Calu3 (cell line): ENCODE results near the gene FOXO4. TPM values are rescaled to one million over a fixed set of nuclear protein-coding genes. Genes with fewer than 3 reads are reported as not detected.

ENCODE experiments used
- BruUV-seq: library from RNA; stranded (reverse); fragments of 400-500 nt; replicated peaks from 2 replicates; lab custom pipeline; 2021; lab: Mats Ljungman, UMichigan
- CTCF ChIA-PET: fragments of 300-600 bp; sonication (Branson Sonifier 250); formaldehyde crosslinking; loops from one replicate; lab custom pipeline; 2022; ENCODE audit warnings: antibody characterized with exemption; lab: Charles Lee
- DNase-seq: peaks from one replicate; pipeline ENCODE4 v3.0.0; 2022
- H3K27ac Mint-ChIP-seq: one replicate; pipeline ENCODE4 v1.8.0; 2022; ENCODE audit warnings: mixed read lengths; ENCODE audit not compliant: unreplicated experiment
- H3K27me3 Mint-ChIP-seq: one replicate; pipeline ENCODE4 v1.8.0; 2022; ENCODE audit warnings: mixed read lengths; ENCODE audit not compliant: unreplicated experiment
- H3K36me3 Mint-ChIP-seq: one replicate; pipeline ENCODE4 v1.8.0; 2022; ENCODE audit warnings: mild to moderate bottlenecking, moderate library complexity, mixed read lengths; ENCODE audit not compliant: insufficient read depth, unreplicated experiment
- H3K4me1 Mint-ChIP-seq: one replicate; pipeline ENCODE4 v1.8.0; 2022; ENCODE audit warnings: mild to moderate bottlenecking, low read depth, mixed read lengths; ENCODE audit not compliant: unreplicated experiment
- H3K4me3 Mint-ChIP-seq: one replicate; pipeline ENCODE4 v1.8.0; 2022; ENCODE audit warnings: mild to moderate bottlenecking, low read depth, moderate library complexity, mixed read lengths; ENCODE audit not compliant: unreplicated experiment
- H3K9me3 Mint-ChIP-seq: one replicate; pipeline ENCODE4 v1.8.0; 2022; ENCODE audit warnings: low read depth, mixed read lengths; ENCODE audit not compliant: unreplicated experiment
- intact Hi-C: fragments of 100-400 bp; cut with micrococcal nuclease; formaldehyde crosslinking; loops from one replicate; pipeline ENCODE4 v1.10.0; 2022; ENCODE audit not compliant: unreplicated experiment
- total RNA-seq: library from RNA; stranded (reverse); gene quantifications from 2 replicates; pipeline ENCODE4 v1.2.3, GENCODE V29; 2022
- TF ChIP-seq, protein P1 (sequence below): fragments of 200-600 bp; IDR thresholded peaks from one replicate; pipeline ENCODE4 v1.8.0; 2022; ENCODE audit warnings: antibody characterized with exemption; ENCODE audit not compliant: unreplicated experiment

The FOXO4 gene
- total RNA-seq, 1 experiment from 2014 or later = 9.8 TPM

DNA sequence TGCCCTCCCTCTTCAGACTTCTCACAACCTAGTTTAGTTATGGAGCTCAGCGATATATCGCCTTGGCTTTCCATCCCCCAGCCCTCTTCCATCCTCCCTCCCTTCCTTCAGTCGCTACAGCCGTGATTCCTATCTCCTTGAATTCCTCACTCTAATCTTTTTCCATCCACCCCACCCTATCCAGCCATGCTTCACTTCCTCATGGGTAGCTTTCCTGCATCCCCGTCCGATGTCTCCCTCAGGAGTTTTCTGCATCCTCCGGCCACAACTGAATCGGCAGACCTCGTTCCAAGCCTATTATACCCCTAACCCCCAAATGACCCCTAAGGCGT, 28.0 kb upstream of the FOXO4 start:
- H3K27me3 Mint-ChIP-seq = peaks cover 10% of the 10 kb centered on the region
- H3K4me1 Mint-ChIP-seq = peaks cover 10% of the 10 kb centered on the region
- no peaks in the 10 kb centered on the region for H3K9me3 Mint-ChIP-seq
- H3K4me3 Mint-ChIP-seq = peak overlapping the region; percentile 85
- DNase-seq = no peak
- peaks cover 18% of the 10 kb centered on the region for H3K36me3 Mint-ChIP-seq
- CTCF ChIA-PET = interaction anchor here (0.6 kb wide), 1 partner anchor 42 kb away, joined by 3 read pairs; no protein-coding TSS in a partner anchor
- BruUV-seq = no TSS peak
- intact Hi-C loops = no loop called here
- TF ChIP-seq, protein P1, sequence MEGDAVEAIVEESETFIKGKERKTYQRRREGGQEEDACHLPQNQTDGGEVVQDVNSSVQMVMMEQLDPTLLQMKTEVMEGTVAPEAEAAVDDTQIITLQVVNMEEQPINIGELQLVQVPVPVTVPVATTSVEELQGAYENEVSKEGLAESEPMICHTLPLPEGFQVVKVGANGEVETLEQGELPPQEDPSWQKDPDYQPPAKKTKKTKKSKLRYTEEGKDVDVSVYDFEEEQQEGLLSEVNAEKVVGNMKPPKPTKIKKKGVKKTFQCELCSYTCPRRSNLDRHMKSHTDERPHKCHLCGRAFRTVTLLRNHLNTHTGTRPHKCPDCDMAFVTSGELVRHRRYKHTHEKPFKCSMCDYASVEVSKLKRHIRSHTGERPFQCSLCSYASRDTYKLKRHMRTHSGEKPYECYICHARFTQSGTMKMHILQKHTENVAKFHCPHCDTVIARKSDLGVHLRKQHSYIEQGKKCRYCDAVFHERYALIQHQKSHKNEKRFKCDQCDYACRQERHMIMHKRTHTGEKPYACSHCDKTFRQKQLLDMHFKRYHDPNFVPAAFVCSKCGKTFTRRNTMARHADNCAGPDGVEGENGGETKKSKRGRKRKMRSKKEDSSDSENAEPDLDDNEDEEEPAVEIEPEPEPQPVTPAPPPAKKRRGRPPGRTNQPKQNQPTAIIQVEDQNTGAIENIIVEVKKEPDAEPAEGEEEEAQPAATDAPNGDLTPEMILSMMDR = no peak
- peak overlapping the region; percentile 66 for H3K27ac Mint-ChIP-seq

GRCh38 chrX:71068044-71068918, 27.4 kb upstream of the FOXO4 start, which contains the start of gene SNX12:
Gene SNX12, minus strand, starts transcription at chrX:71068334. Its CDS starts 28 bp downstream, at chrX:71068306.
- CTCF ChIA-PET = interaction anchor here (0.6 kb wide), 1 partner anchor 43 kb away, joined by 3 read pairs; no protein-coding TSS in a partner anchor
- intact Hi-C loops = no loop called here
- peak; percentile 91 for DNase-seq
- TF ChIP-seq, protein P1 = no peak
- no TSS peak for BruUV-seq
- no peaks in the 10 kb centered on the region for H3K9me3 Mint-ChIP-seq
- peaks cover 13% of the 10 kb centered on the region for H3K4me1 Mint-ChIP-seq
- peaks cover 18% of the 10 kb centered on the region for H3K36me3 Mint-ChIP-seq
- H3K27ac Mint-ChIP-seq = peak within 1 kb of the TSS; percentile 66
- peaks cover 16% of the 10 kb centered on the region for H3K27me3 Mint-ChIP-seq
- H3K4me3 Mint-ChIP-seq = peak within 1 kb of the TSS; percentile 85

DNA sequence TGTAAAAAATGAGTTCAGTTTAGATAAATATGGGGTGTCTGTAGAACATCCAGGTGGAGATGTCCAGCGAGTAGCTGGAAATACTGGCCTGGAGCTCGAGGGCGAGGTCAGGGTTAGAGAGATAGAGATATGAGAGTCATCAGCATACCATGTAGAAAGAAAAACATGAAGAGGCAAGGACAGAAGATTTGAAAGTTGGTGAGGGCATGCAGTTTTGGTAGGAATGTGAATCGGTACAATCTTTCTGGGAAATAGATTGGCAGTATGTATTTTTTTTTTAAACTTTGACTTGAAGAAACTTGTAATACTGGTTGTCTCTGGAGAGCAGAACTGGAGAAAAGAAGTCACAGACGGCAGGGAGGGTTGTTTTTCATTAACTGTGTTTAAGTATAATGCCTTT, 25.1 kb upstream of the FOXO4 start:
- CTCF ChIA-PET = no interaction called here
- Mint-ChIP-seq H3K4me3 (no peak overlapping the region), H3K4me1 (peaks cover 17% of the 10 kb centered on the region), H3K36me3 (peaks cover 18% of the 10 kb centered on the region), H3K27me3 (peaks cover 39% of the 10 kb centered on the region), H3K9me3 (no peaks in the 10 kb centered on the region), H3K27ac (no peak overlapping the region)
- TF ChIP-seq, protein P1 = no peak
- no TSS peak for BruUV-seq
- intact Hi-C loops = no loop called here
- DNase-seq = no peak

DNA sequence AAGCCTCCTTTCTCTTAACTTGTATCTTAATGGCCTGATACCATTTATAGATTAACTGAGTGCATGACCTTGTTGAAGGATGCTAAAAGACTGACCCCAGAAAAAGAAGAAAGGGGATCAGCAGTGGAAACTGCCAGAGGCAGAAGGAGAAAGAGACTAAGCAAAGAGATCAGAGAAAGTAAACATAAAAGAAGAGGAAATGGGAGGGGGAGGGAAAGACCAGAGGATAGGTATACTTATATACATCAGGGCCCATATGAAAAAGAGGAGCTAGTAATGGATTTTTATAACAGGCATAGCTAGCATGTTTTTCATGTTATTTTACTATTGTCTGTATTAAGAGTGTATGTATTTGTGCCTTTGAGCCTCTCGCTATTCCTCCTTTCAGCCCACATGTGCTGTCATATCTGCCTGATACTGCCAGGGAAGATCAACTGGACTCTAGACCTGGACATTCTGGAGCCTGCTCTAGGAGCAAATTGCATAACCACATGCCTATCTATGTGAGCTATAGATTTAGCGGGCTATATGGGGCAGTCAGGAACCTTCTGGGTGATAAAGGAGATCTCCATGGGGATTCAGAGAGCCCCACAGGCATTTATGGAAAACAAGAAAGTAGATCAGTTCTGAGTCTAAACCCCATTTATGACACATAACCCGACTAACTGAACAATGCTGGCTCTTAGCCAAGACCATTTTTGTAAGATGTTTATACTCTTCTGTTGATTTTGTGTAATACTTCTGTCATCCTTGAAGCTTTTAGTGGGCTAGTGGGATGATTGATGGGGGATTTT, 14.1 kb upstream of the FOXO4 start:
- H3K27ac Mint-ChIP-seq = no peak overlapping the region
- H3K36me3 Mint-ChIP-seq = no peaks in the 10 kb centered on the region
- H3K27me3 Mint-ChIP-seq = peaks cover 20% of the 10 kb centered on the region
- H3K4me1 Mint-ChIP-seq = peaks cover 9% of the 10 kb centered on the region
- no peak overlapping the region for H3K4me3 Mint-ChIP-seq
- BruUV-seq = no TSS peak
- H3K9me3 Mint-ChIP-seq = no peaks in the 10 kb centered on the region
- no peak for DNase-seq
- CTCF ChIA-PET = interaction anchor here (0.6 kb wide), 1 partner anchor 9 kb away, joined by 3 read pairs; no protein-coding TSS in a partner anchor
- intact Hi-C loops = no loop called here
- TF ChIP-seq, protein P1 = no peak
